GM12878 (cell line): ENCODE results near the gene TGFB1. TPM values are rescaled to one million over a fixed set of nuclear protein-coding genes. Genes with fewer than 3 reads are reported as not detected.

ENCODE experiments used
- ATAC-seq: fragments of 200-7000 bp; cut with Tn5 transposase; 3 replicates; pipeline ENCODE4 v1.9.1; 2020; ENCODE audit warnings: mild to moderate bottlenecking, moderate library complexity
- BruUV-seq: library from RNA; stranded (reverse); fragments of 400-500 nt; replicated peaks from 2 replicates; lab custom pipeline; 2021; lab: Mats Ljungman, UMichigan
- CTCF ChIA-PET: fragments of 300-600 bp; sonication (Branson Sonifier 250); formaldehyde crosslinking; extraction: SDS; loops from one replicate; lab custom pipeline; 2021; ENCODE audit warnings: inconsistent platforms; lab: Yijun Ruan, JAX
- POLR2A ChIA-PET: fragments of 350-600 bp; formaldehyde crosslinking; extraction: SDS; loops from one replicate; lab custom pipeline; 2021; ENCODE audit warnings: inconsistent platforms; lab: Charles Lee
- RAD21 ChIA-PET: fragments of 300-600 bp; sonication (Branson Sonifier 250); formaldehyde crosslinking; loops from one replicate; lab custom pipeline; 2023; ENCODE audit warnings: antibody characterized with exemption; ENCODE audit not compliant: unreplicated experiment; lab: Charles Lee
- SMC1A ChIA-PET: fragments of 300-600 bp; sonication (Branson Sonifier 250); formaldehyde crosslinking; loops from one replicate; lab custom pipeline; 2023; ENCODE audit not compliant: unreplicated experiment, uncharacterized antibody; lab: Charles Lee
- DNase-seq: peaks from one replicate; pipeline ENCODE4 v3.0.0-alpha.2; 2011; ENCODE audit warnings: low read depth, low spot score
- FAIRE-seq: peaks from 3 replicates; lab custom pipeline; 2011; peaks lifted over from hg19 to GRCh38; lab: Jason Lieb, UNC
- H2AFZ ChIP-seq: 2 replicates; pipeline ENCODE4 v1.6.0; 2011; ENCODE audit warnings: low read depth, low read length, control low read depth; ENCODE audit not compliant: control insufficient read depth
- H3K27ac ChIP-seq: 2 replicates; pipeline ENCODE4 v1.5.1; 2011; ENCODE audit warnings: control low read depth; ENCODE audit not compliant: control insufficient read depth, insufficient read depth
- H3K27me3 ChIP-seq, 2 experiments: replicated peaks in 1 of 2; 2 replicates each; pipeline versions ENCODE4 v1.6.0 to v1.6.1; 2011; ENCODE audit warnings: low read length in 1 of 2; ENCODE audit not compliant: control insufficient read depth in 2 of 2, insufficient read depth in 2 of 2
- H3K36me3 ChIP-seq, 2 experiments: 2 replicates each; pipeline ENCODE4 v1.5.1; 2011; ENCODE audit warnings: low read length in 1 of 2; ENCODE audit not compliant: control insufficient read depth in 2 of 2, insufficient read depth in 2 of 2
- H3K4me1 ChIP-seq: 2 replicates; pipeline ENCODE4 v1.6.1; 2011; ENCODE audit warnings: mild to moderate bottlenecking, low read length, moderate library complexity, mixed read lengths; ENCODE audit not compliant: control insufficient read depth, insufficient read depth
- H3K4me2 ChIP-seq: 2 replicates; pipeline ENCODE4 v1.6.0; 2011; ENCODE audit warnings: control low read depth; ENCODE audit not compliant: control insufficient read depth, insufficient read depth
- H3K4me3 ChIP-seq: fragments of 200-600 bp; sonication (generic); 2 replicates; pipeline ENCODE4 v1.5.1; 2016
- H3K79me2 ChIP-seq: 2 replicates; pipeline ENCODE4 v1.6.0; 2011; ENCODE audit warnings: low read length; ENCODE audit not compliant: control insufficient read depth, insufficient read depth
- H3K9ac ChIP-seq: 2 replicates; pipeline ENCODE4 v1.8.0; 2011; ENCODE audit warnings: low read length, control low read depth, mixed read lengths; ENCODE audit not compliant: control insufficient read depth, insufficient read depth
- H3K9me3 ChIP-seq: replicated peaks from 3 replicates; pipeline ENCODE4 v1.5.1; 2011; ENCODE audit warnings: mild to moderate bottlenecking, low read length; ENCODE audit not compliant: control insufficient read depth, insufficient read depth
- H4K20me1 ChIP-seq: 2 replicates; pipeline ENCODE4 v1.6.0; 2011; ENCODE audit not compliant: control insufficient read depth, insufficient read depth
- ATF2 ChIP-seq: IDR thresholded peaks from 2 replicates; pipeline ENCODE4 v1.6.1; 2012; ENCODE audit warnings: low read length, inconsistent platforms
- CEBPB ChIP-seq, 2 experiments: fragments of 150-350 bp in 1 of 2; IDR thresholded peaks; 2 replicates each; pipeline ENCODE4 v1.6.1; 2012 to 2014; ENCODE audit warnings: low read depth in 2 of 2, low read length in 2 of 2, borderline replicate concordance in 1 of 2, inconsistent platforms in 1 of 2
- CEBPZ ChIP-seq: fragments of 150-350 bp; IDR thresholded peaks from 2 replicates; pipeline ENCODE4 v1.6.1; 2016; ENCODE audit warnings: low read depth, low read length
- CHD2 ChIP-seq: IDR thresholded peaks from 2 replicates; pipeline ENCODE4 v1.6.1; 2011; ENCODE audit warnings: low read depth, low read length, improper control_type of control experiment, borderline replicate concordance
- CHD4 ChIP-seq: fragments of 200-600 bp; sonication (generic); IDR thresholded peaks from 2 replicates; pipeline ENCODE4 v1.6.1; 2016; ENCODE audit warnings: mild to moderate bottlenecking
- EP300 ChIP-seq, 2 experiments: fragments of 150-350 bp in 1 of 2; IDR thresholded peaks; 2 replicates each; pipeline ENCODE4 v1.6.1; 2011 to 2012; ENCODE audit warnings: low read depth in 2 of 2, low read length in 2 of 2, borderline replicate concordance in 1 of 2, improper control_type of control experiment in 1 of 2, inconsistent platforms in 1 of 2; ENCODE audit not compliant: control insufficient read depth in 1 of 2
- FOXK2 ChIP-seq: fragments of 450-650 bp; IDR thresholded peaks from 2 replicates; pipeline ENCODE4 v1.6.1; 2017; ENCODE audit warnings: mild to moderate bottlenecking, moderate library complexity
- HDAC2 ChIP-seq: fragments of 200-600 bp; sonication (generic); IDR thresholded peaks from 2 replicates; pipeline ENCODE4 v1.6.1; 2017
- KDM1A ChIP-seq: fragments of 200-600 bp; sonication (generic); IDR thresholded peaks from 2 replicates; pipeline ENCODE4 v1.6.1; 2016; ENCODE audit warnings: borderline replicate concordance
- RFX5 ChIP-seq: IDR thresholded peaks from 2 replicates; pipeline ENCODE4 v1.6.1; 2011; ENCODE audit warnings: low read depth, low read length, improper control_type of control experiment
- SMAD5 ChIP-seq: IDR thresholded peaks from 2 replicates; pipeline ENCODE4 v1.6.1; 2016; ENCODE audit warnings: antibody characterized with exemption, low read depth
- SRF ChIP-seq, 2 experiments: IDR thresholded peaks; 2 replicates each; pipeline ENCODE4 v1.6.1; 2011; ENCODE audit warnings: low read depth in 2 of 2, low read length in 2 of 2, mild to moderate bottlenecking in 1 of 2, moderate library complexity in 1 of 2
- ZNF24 ChIP-seq: fragments of 450-650 bp; IDR thresholded peaks from 2 replicates; pipeline ENCODE4 v1.6.1; 2017; ENCODE audit warnings: antibody characterized with exemption, mild to moderate bottlenecking
- WGBS: methylation state at CpG from one replicate; pipeline ENCODE4 v1.1.6; 2016; ENCODE audit warnings: low lambda C conversion rate; ENCODE audit not compliant: insufficient replicate concordance, insufficient coverage; ENCODE audit errors: missing lambda C conversion rate; 5-methylcytosine and 5-hydroxymethylcytosine counted together
- in situ Hi-C: fragments of 300-500 bp; cut with MboI; formaldehyde crosslinking; loops from 9 replicates; pipeline ENCODE4 v1.14.3; 2018; ENCODE audit warnings: mixed read lengths
- intact Hi-C: fragments of 100-400 bp; cut with micrococcal nuclease; formaldehyde crosslinking; loops from one replicate; pipeline ENCODE4 v1.14.2; 2022; ENCODE audit not compliant: unreplicated experiment
- polyA plus RNA-seq, 11 experiments: library from polyadenylated mRNA; depleted of rRNA in 4 of 11; unstranded in 6 of 11; stranded (reverse) in 5 of 11; fragments of >200 nt; fragmentation: Nextera tagmentation in 4 of 11; fragmentation: Illumina TruSeq in 1 of 11; extraction: Ambion mirVana in 4 of 11; extraction: Trizol in 1 of 11; gene quantifications; 1 replicate in 1 of 11; 2 replicates in 10 of 11; pipeline versions ENCODE4 v1.2.1 to v1.2.3, GENCODE V29; 2011 to 2016; ENCODE audit warnings: inconsistent platforms in 2 of 11, missing spikeins in 2 of 11, low read depth in 1 of 11
- total RNA-seq, 4 experiments: library from RNA; depleted of rRNA in 3 of 4; stranded (reverse); fragments of >200 nt in 3 of 4; fragmentation: Illumina TruSeq in 1 of 4; extraction: Trizol in 1 of 4; gene quantifications; 2 replicates each; pipeline versions ENCODE4 v1.2.1 to v1.2.3, GENCODE V29; 2013 to 2021
- TF ChIP-seq, protein P1 (sequence below): fragments of 450-650 bp; conservative IDR thresholded peaks from 2 replicates; pipeline ENCODE4 v1.6.1; 2017; ENCODE audit warnings: mild to moderate bottlenecking, moderate library complexity

TGFB1 gene
- total and polyA plus RNA-seq, 10 of the 15 experiments (the other 5 are each of a cell fraction or from before 2014, with no cell fraction given): 0.23 to 120 (median 10.9) TPM

GRCh38 chr19:41372501-41372900 is 18.8 kb upstream of the TGFB1 start:
- in situ Hi-C loops (no loop called here), intact Hi-C loops (no loop called here)
- WGBS: 96% methylated on average over 2 of the region's 2 CpGs
- no peaks in the 10 kb centered on the region for H3K27me3 ChIP-seq
- H3K4me1 ChIP-seq: peaks cover 15% of the 10 kb centered on the region
- DNase-seq: no peak
- H3K79me2 ChIP-seq: peaks cover 5% of the 10 kb centered on the region; the same call in 1 of the 2 replicates
- no peaks in the 10 kb centered on the region for H4K20me1 ChIP-seq
- no peak overlapping the region for H3K4me2 ChIP-seq
- H3K9ac ChIP-seq: no peak overlapping the region
- H3K27ac ChIP-seq: no peak overlapping the region
- no peaks in the 10 kb centered on the region for H3K9me3 ChIP-seq
- ChIA-PET SMC1A (interaction anchor here (0.6 to 1.2 kb wide), 2 partner anchors 20 to 25 kb away, joined by 3 read pairs; no protein-coding TSS in a partner anchor), POLR2A (interaction anchor here (0.7 to 1.3 kb wide), 2 partner anchors 9 to 21 kb away, joined by 3 to 6 read pairs; partner anchors contain the start of gene B9D2), RAD21 (interaction anchor here (1.0 kb wide), 1 partner anchor 9 kb away, joined by 3 read pairs; the partner anchor contains the start of gene B9D2), CTCF (no interaction called here)
- ATAC-seq: no peak
- FAIRE-seq: no peak
- H2AFZ ChIP-seq: no peak overlapping the region
- H3K4me3 ChIP-seq: no peak overlapping the region
- BruUV-seq: no TSS peak
- no peaks in the 10 kb centered on the region for H3K36me3 ChIP-seq
- TF ChIP-seq SMAD5 (no peak), KDM1A (no peak), FOXK2 (no peak), CHD4 (no peak), HDAC2 (no peak), CHD2 (no peak), ZNF24 (no peak), RFX5 (no peak), ATF2 (no peak), CEBPB (IDR thresholded peaks at IDR 0.05; ENCODE audit: borderline replicate concordance in 1 of 2, low read depth in 2 of 2, low read length in 2 of 2) (no peak), SRF (IDR thresholded peaks at IDR 0.05; ENCODE audit: low read depth in 2 of 2, low read length in 2 of 2) (no peak), EP300 (IDR thresholded peaks at IDR 0.05; ENCODE audit: borderline replicate concordance in 1 of 2, control insufficient read depth in 1 of 2, low read depth in 2 of 2, low read length in 2 of 2) (no peak), CEBPZ (no peak)
- TF ChIP-seq, protein P1, sequence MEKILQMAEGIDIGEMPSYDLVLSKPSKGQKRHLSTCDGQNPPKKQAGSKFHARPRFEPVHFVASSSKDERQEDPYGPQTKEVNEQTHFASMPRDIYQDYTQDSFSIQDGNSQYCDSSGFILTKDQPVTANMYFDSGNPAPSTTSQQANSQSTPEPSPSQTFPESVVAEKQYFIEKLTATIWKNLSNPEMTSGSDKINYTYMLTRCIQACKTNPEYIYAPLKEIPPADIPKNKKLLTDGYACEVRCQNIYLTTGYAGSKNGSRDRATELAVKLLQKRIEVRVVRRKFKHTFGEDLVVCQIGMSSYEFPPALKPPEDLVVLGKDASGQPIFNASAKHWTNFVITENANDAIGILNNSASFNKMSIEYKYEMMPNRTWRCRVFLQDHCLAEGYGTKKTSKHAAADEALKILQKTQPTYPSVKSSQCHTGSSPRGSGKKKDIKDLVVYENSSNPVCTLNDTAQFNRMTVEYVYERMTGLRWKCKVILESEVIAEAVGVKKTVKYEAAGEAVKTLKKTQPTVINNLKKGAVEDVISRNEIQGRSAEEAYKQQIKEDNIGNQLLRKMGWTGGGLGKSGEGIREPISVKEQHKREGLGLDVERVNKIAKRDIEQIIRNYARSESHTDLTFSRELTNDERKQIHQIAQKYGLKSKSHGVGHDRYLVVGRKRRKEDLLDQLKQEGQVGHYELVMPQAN: no peak
